RKO (cell line): ENCODE data around the gene NAMPT.
"Not testable (repeated sequence)": the region's sequence is repeated elsewhere in the genome, so short reads cannot be mapped to it uniquely, and the experiment has no call there.

ENCODE experiments used
- DNase-seq: peaks from one replicate; pipeline ENCODE4 v3.0.0-alpha.2; 2016; ENCODE audit warnings: low spot score

The NAMPT gene

GRCh38 chr7:106304568-106304967 is 19.8 kb upstream of the NAMPT start:
- no peak for DNase-seq

DNA sequence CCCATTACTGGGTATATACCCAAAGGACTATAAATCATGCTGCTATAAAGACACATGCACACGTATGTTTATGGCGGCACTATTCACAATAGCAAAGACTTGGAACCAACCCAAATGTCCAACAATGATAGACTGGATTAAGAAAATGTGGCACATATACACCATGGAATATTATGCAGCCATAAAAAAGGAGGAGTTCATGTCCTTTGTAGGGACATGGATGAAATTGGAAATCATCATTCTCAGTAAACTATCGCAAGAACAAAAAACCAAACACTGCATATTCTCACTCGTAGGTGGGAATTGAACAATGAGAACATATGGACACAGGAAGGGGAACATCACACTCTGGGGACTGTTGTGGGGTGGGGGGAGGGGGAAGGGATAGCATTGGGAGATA is 13.8 kb upstream of the NAMPT start:
- not testable (repeated sequence) for DNase-seq

GRCh38 chr7:106298155-106298554 is 13.4 kb upstream of the NAMPT start:
- not testable (repeated sequence) for DNase-seq

GRCh38 chr7:106294334-106294733 is 9.6 kb upstream of the NAMPT start:
- DNase-seq: peak; percentile 30

GRCh38 chr7:106291247-106291646 is 6.5 kb upstream of the NAMPT start:
- no peak for DNase-seq

DNA sequence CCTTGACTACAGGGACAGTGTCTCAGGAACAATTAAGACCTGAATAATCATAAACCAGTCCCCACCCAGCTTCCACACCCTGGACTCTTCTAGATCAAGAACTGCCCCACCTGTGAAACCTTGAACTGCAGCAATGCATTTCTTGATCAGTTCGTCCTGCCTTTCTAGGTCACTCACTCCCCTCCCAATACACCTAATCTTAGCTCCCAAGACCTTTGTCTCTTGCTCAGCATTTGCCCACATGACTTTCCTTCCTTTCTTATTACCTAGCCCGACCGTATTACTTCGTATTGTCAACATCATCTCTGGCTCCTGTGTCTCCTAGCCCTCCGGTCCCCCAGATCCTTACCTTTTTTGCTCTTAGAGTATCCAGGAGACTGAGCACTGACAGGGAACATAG is 5.5 kb upstream of the NAMPT start:
- DNase-seq: no peak

DNA sequence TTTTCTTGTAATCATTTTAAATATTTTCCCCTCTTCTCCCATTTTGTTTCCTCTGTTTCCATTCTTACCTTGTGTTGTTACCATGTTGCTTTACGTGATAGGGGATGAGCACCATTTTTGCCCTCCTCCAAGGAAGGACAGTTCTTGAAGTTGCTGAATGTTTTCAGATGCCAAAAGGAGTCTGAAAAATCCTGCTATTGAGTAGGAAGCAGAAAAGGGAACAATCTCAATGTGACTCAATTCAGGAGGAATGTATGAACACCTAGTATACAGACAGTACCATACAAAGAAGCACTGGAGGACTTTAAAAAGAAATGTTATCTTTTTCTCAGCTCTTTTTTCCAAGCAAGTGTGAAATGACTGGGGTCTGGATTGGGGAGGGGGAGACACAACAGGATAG is 5.1 kb upstream of the NAMPT start:
- no peak for DNase-seq

DNA sequence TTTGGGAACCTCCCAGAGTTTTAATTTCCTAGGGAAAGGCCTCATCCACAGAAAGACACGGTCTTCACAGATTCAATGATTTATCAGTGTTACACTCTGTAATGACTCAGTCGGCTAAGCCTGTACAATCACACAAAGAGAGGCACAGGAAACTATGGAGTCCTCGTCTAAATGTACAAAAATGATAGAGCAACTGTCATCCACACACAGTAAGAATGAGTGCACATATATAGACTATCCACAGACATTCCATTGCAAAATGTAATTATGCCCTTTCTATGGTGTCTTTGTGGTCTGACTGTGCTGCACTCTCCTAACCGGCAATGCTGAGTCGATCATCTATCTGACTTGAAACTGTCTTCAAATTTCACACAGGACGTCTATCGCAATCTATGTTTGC is 3.5 kb upstream of the NAMPT start:
- DNase-seq: no peak

DNA sequence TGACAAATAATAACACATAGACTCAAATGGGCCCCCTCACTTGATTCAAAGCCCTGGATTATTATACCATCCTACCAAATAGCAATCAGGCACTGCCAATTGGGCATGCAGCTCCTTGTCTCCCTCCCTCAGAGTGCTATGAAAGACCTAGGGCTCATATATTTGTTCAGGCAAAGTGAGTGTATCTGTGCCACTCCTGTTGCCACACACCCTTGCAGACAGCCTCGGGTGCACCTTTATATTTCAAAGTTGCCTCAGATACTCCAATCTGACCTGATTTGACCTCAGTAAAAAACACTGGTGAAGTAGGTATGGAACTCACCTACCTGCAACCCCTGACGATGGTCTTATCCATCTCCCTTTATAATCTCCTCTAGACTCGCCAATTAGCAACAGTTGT is 3.0 kb upstream of the NAMPT start:
- no peak for DNase-seq

GRCh38 chr7:106285855-106286492 is 1.2 kb upstream of the NAMPT start:
- no peak for DNase-seq

- peak; percentile 98 for DNase-seq
Observed at GRCh38 chr7:106285051-106285854, 470 bp upstream of the NAMPT start.

DNA sequence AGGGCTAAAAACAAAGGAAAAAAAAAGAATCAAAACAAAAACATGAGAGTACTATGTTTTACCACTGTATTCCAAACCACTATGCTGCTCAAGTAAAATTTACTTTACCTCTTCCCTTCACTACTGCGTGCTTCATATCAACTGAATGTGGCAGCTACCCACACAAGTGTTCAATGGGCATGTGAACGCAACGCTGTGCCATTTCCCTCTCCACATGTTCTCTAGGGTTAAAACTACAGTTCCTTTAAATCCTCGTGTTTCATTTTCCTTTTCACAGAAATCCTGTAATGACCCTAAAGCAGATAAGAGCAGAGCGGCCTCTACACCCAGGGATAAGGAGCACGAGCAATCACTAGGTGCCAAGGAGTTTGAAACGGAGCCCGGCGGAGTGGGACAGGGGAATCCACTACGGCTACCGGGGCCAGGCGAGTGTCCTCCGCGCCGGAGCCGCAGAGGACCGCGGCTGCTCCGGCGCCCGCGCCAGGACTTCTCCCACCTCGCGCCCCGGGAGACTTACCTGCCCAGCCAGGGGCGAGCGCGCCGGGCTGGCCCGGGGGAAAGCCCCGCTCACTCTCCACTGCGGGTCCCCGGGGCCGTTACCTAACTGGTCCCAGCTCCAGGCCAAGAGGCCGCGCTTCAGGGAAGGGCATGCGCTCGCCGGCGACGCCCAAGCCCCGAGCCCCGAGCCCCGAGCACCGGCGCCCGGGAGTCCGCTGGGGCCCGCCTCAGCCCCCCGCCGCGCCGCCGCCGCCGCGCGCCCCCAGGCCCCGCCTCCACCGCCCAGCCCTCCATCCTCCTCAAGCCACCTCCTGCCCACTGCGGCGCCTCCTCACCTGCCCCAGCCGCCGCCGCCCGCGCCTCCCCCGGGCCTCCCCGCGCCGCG is 711 bp downstream of the NAMPT start:
- DNase-seq: peak; percentile 68

DNA sequence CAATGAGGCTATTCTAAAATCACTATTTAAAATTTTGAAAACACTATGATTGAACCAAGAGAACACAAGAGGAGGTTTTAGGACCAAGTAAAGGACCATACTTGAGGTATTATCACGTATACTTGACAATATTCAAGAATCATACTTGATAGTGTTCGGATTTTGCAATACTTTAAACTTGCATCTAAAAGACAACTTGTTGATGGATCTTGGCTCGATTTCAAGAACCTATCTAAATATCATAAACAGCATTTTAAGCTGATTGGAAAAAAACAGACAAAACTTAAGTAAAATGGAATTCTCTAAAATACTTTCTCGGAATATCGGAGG is 1.3 kb downstream of the NAMPT start:
- DNase-seq: no peak

DNA sequence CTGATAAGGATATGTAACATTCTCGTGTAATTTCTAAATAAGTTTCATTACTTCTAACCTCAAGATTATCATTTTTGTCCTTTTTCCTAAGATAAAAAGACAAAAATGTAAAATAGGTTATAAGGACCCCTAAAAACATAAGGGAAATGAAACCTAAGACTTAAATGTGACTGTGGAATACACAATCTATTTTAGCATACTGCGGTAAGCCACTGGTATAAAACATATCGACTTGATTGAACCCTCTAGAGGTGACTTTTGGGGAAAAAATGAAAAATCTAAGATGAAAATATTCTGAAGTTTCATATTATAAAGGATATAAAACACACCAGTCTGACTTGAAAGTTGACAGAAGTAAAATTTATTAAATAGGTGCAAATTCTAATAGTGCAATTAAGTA is 1.9 kb downstream of the NAMPT start:
- no peak for DNase-seq

DNA sequence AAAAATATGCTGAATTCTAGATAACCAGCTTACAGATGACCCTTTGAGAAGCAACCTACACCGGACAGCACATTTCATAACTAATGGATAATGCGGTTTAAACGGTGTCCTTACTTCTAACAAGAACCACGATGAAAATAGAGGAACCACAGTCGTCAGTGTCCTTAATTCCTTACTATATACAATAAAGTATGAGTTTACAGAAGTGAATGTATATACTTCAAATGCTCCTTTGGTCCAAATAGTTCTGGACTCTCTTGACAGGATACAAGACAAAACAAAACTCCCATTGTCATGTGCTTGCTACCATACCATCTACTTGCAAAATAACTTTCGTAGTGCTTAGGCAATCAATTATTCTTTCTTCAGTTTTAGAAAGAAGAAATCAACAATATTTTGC is 2.4 kb downstream of the NAMPT start:
- no peak for DNase-seq

- no peak for DNase-seq
Observed at GRCh38 chr7:106281585-106282318, 3.0 kb downstream of the NAMPT start.

- DNase-seq: no peak
Observed at GRCh38 chr7:106281127-106281526, 3.7 kb downstream of the NAMPT start.

GRCh38 chr7:106279425-106280197 is 5.2 kb downstream of the NAMPT start:
- DNase-seq: no peak

- DNase-seq: no peak
Observed at GRCh38 chr7:106278695-106279094, 6.1 kb downstream of the NAMPT start.

- DNase-seq: no peak
Observed at GRCh38 chr7:106277976-106278375, 6.8 kb downstream of the NAMPT start.

DNA sequence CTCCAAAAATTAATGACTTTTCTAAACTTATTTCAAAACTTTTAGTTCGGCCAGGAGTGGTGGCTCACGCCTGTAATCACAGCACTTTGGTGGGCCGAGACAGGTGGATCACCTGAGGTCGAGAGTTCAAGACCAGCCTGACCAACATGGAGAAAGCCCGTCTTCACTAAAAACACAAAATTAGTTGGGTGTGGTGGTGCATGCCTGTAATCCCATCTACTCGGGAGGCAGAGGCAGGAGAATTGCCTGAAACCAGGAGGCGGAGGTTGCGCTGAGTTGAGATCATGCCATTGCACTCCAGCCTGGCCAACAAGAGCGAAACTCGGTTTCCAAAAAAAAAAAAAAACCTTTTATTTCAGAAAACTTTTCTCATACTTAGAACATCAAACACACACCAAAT is 8.3 kb downstream of the NAMPT start:
- DNase-seq: no peak
